ENCODE data around the gene TBC1D22A. TPM values are rescaled to one million over a fixed set of nuclear protein-coding genes. Genes with fewer than 3 reads are reported as not detected.
"Not testable (repeated sequence)": the region's sequence is repeated elsewhere in the genome, so short reads cannot be mapped to it uniquely, and the experiment has no call there.

The TBC1D22A gene
- total and polyA plus RNA-seq, 9 of the 15 experiments (the other 6 are each of a cell fraction or from before 2014, with no cell fraction given): 0.20 to 11.5 (median 5.2) TPM

DNA sequence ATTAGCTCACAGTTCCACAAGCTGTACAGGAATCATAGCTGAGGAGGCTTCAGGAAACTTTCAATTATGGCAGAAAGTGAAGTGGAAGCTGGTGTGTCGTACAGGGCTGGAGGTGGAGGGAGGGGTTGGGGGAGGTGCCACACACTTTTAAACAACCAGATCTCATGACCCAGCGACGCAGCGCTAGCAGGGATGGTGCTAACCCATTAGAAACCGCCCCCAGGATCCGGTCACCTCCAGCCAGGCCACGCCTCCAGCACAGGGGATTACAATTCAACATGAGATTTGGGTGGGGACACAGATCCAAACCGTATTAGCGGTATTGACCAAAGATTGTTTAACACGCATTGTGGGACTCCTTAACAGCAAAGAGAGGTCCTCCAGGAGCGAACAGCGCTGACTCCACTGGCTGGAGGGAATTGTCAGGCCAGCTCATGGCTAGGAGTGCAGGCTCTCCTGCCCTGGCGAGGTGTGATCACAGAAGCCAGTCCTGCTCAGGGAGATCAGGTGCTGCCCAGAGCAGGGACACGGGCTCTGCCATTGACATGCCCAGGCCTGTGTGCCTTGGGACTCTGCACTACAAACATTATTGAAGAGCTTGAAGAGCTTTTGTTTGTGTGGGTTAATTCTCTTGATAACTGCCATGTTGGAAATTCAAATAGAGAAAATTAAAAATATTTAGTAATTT, 215.3 kb downstream of the TBC1D22A start:
- Histone ChIP-seq H3K27ac (ENCODE audit: extremely low read depth, low read depth, low read length) (no peak overlapping the region), H3K79me2 (ENCODE audit: control insufficient read depth, insufficient read depth, low read length) (no peaks in the 10 kb centered on the region), H3K4me1 (replicated peaks in 1 of 2; ENCODE audit: control insufficient read depth in 2 of 2, insufficient read depth in 2 of 2, low read length in 2 of 2) (peaks cover 0 to 5% of the 10 kb centered on the region in 2 experiments; a peak in 1 of 5 replicates), H3K27me3 (ENCODE audit: control insufficient read depth in 2 of 2, insufficient read depth in 2 of 2, low read length in 2 of 2) (no peaks in the 10 kb centered on the region), H2AFZ (ENCODE audit: low read depth, low read length) (no peak overlapping the region), H3K4me2 (ENCODE audit: insufficient read depth, low read length) (no peak overlapping the region), H4K20me1 (replicated peaks; ENCODE audit: control insufficient read depth, insufficient read depth, low read length) (no peaks in the 10 kb centered on the region), H3K36me3 (ENCODE audit: control insufficient read depth, insufficient read depth, low read length) (no peaks in the 10 kb centered on the region), H3K4me3 (no peak overlapping the region), H3K9me1 (ENCODE audit: control insufficient read depth, insufficient read depth, low read length) (no peaks in the 10 kb centered on the region), H3K9ac (ENCODE audit: insufficient read depth in 1 of 2, low read depth in 2 of 2, low read length in 2 of 2) (no peak overlapping the region), H3K9me3 (replicated peaks; ENCODE audit: control insufficient read depth, insufficient read depth, low read depth, low read length) (no peaks in the 10 kb centered on the region)
- 79% methylated on average over 10 of the region's 14 CpGs for WGBS (ENCODE audit: insufficient coverage, low coverage, missing lambda C conversion rate)
- DNase-seq (ENCODE audit: extremely low read depth in 1 of 4, low spot score in 3 of 4) (no peak), ATAC-seq (no peak), FAIRE-seq (no peak)
- CTCF ChIA-PET (ENCODE audit: low intra/inter-chr PET ratio): no interaction called here
- intact Hi-C loops (cut with micrococcal nuclease) (no loop called here), in situ Hi-C loops (cut with MboI) (no loop called here)
- BruUV-seq (replicated peaks): no TSS peak
- POLR2A ChIA-PET: no interaction called here
- TF ChIP-seq RFX5 (IDR thresholded peaks at IDR 0.05; ENCODE audit: low read depth, low read length) (no peak), ID3 (CRISPR knock-in tag; IDR thresholded peaks at IDR 0.05) (no peak), ID3 (tag; IDR thresholded peaks at IDR 0.05) (no peak), ZFP36 (IDR thresholded peaks at IDR 0.05; ENCODE audit: low read depth, low read length, partially characterized antibody) (no peak)
- TF ChIP-seq, protein P1, sequence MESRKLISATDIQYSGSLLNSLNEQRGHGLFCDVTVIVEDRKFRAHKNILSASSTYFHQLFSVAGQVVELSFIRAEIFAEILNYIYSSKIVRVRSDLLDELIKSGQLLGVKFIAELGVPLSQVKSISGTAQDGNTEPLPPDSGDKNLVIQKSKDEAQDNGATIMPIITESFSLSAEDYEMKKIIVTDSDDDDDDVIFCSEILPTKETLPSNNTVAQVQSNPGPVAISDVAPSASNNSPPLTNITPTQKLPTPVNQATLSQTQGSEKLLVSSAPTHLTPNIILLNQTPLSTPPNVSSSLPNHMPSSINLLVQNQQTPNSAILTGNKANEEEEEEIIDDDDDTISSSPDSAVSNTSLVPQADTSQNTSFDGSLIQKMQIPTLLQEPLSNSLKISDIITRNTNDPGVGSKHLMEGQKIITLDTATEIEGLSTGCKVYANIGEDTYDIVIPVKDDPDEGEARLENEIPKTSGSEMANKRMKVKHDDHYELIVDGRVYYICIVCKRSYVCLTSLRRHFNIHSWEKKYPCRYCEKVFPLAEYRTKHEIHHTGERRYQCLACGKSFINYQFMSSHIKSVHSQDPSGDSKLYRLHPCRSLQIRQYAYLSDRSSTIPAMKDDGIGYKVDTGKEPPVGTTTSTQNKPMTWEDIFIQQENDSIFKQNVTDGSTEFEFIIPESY (CRISPR knock-in tag; IDR thresholded peaks at IDR 0.05): peak; percentile 89

- 92% methylated on average over 11 of the region's 12 CpGs for WGBS (ENCODE audit: insufficient coverage, low coverage, missing lambda C conversion rate)
- in situ Hi-C loops (cut with MboI); H3K9ac ChIP-seq (ENCODE audit: insufficient read depth in 1 of 2, low read depth in 2 of 2, low read length in 2 of 2); H3K27ac ChIP-seq (ENCODE audit: extremely low read depth, low read depth, low read length); H3K9me1 ChIP-seq (ENCODE audit: control insufficient read depth, insufficient read depth, low read length); H3K79me2 ChIP-seq (ENCODE audit: control insufficient read depth, insufficient read depth, low read length); H4K20me1 ChIP-seq (replicated peaks; ENCODE audit: control insufficient read depth, insufficient read depth, low read length); H2AFZ ChIP-seq (ENCODE audit: low read depth, low read length); ATAC-seq; H3K4me3 ChIP-seq; H3K4me1 ChIP-seq (replicated peaks in 1 of 2; ENCODE audit: control insufficient read depth in 2 of 2, insufficient read depth in 2 of 2, low read length in 2 of 2); CTCF ChIA-PET (ENCODE audit: low intra/inter-chr PET ratio); BruUV-seq (replicated peaks); H3K4me2 ChIP-seq (ENCODE audit: insufficient read depth, low read length); POLR2A ChIA-PET; H3K27me3 ChIP-seq (ENCODE audit: control insufficient read depth in 2 of 2, insufficient read depth in 2 of 2, low read length in 2 of 2); FAIRE-seq; H3K36me3 ChIP-seq (ENCODE audit: control insufficient read depth, insufficient read depth, low read length); H3K9me3 ChIP-seq (replicated peaks; ENCODE audit: control insufficient read depth, insufficient read depth, low read depth, low read length); DNase-seq (ENCODE audit: extremely low read depth in 1 of 4, low spot score in 3 of 4); intact Hi-C loops (cut with micrococcal nuclease): not testable (repeated sequence)
Measured at GRCh38 chr22:46978668-46979067, 216.2 kb downstream of the TBC1D22A start.

Measured in K562 (cell line).